ENCODE data around the gene MCM10. TPM values are rescaled to one million over a fixed set of nuclear protein-coding genes. Genes with fewer than 3 reads are reported as not detected.

Gene MCM10
- total and polyA plus RNA-seq, 2 of the 8 experiments (the other 6 are each of a cell fraction or from before 2014, with no cell fraction given), result 9.8 to 60.3 TPM

GRCh38 chr10:13257621-13258140 is 96.3 kb downstream of the MCM10 start:
- Histone ChIP-seq H4K8ac (ENCODE audit: extremely low read depth, insufficient read depth, low read length) (no peak overlapping the region), H3K4me3 (ENCODE audit: extremely low read depth in 1 of 4, insufficient read depth in 2 of 4, low read depth in 3 of 4, low read length in 4 of 4) (no peak overlapping the region), H3K14ac (ENCODE audit: insufficient read length) (no peak overlapping the region), H3K23me2 (ENCODE audit: low read depth, low read length) (no peaks in the 10 kb centered on the region), H2BK5ac (ENCODE audit: low read depth, low read length) (no peak overlapping the region), H3K27me3 (replicated peaks in 1 of 4; ENCODE audit: control insufficient read depth in 3 of 4, extremely low read depth in 1 of 4, insufficient read depth in 3 of 4, low read length in 3 of 4) (no peaks in the 10 kb centered on the region), H4K91ac (replicated peaks; ENCODE audit: insufficient read length, low read length) (no peak overlapping the region), H2AFZ (ENCODE audit: low read length) (no peak overlapping the region), H3K36me3 (ENCODE audit: control insufficient read depth in 2 of 4, insufficient read depth in 4 of 4, low read length in 3 of 4) (no peaks in the 10 kb centered on the region), H3K56ac (replicated peaks; ENCODE audit: insufficient read length, low read depth, low read length) (no peak overlapping the region), H2BK15ac (ENCODE audit: low read length) (no peak overlapping the region), H3K79me2 (ENCODE audit: control insufficient read depth in 1 of 2, insufficient read depth in 2 of 2, low read length in 2 of 2) (no peaks in the 10 kb centered on the region), H3K4me1 (replicated peaks in 1 of 4; ENCODE audit: control insufficient read depth in 3 of 4, insufficient read depth in 4 of 4, low read length in 3 of 4) (no peaks in the 10 kb centered on the region), H3K79me1 (ENCODE audit: low read depth, low read length) (no peaks in the 10 kb centered on the region), H2AK5ac (ENCODE audit: low read depth, low read length) (no peak overlapping the region), H2BK12ac (ENCODE audit: low read depth, low read length) (no peak overlapping the region), H3K27ac (ENCODE audit: low read depth, low read length) (no peak overlapping the region), H4K20me1 (replicated peaks in 1 of 2; ENCODE audit: control insufficient read depth in 1 of 2, insufficient read depth in 2 of 2, low read length in 2 of 2) (no peaks in the 10 kb centered on the region), H2BK120ac (replicated peaks; ENCODE audit: low read depth, low read length) (no peak overlapping the region), H3K9ac (replicated peaks in 1 of 4; ENCODE audit: extremely low read depth in 1 of 4, low read depth in 3 of 4, low read length in 3 of 4) (no peak overlapping the region), H3K4ac (replicated peaks; ENCODE audit: insufficient read length, low read depth, low read length) (no peak overlapping the region), H3K9me3 (ENCODE audit: insufficient read depth in 2 of 2, low read depth in 1 of 2, low read length in 1 of 2) (peaks cover 0 to 5% of the 10 kb centered on the region in 2 experiments; a peak in 1 of 4 replicates), H3K18ac (ENCODE audit: extremely low read depth, low read length) (no peak overlapping the region), H3K4me2 (ENCODE audit: insufficient read depth in 1 of 2, low read depth in 2 of 2, low read length in 2 of 2) (no peak overlapping the region), H2BK20ac (ENCODE audit: low read length) (no peak overlapping the region), H4K5ac (ENCODE audit: insufficient read length, low read depth, low read length) (no peak overlapping the region), H3K23ac (ENCODE audit: insufficient read length) (no peak overlapping the region)
- no peak for TF ChIP-seq SAP30 (IDR thresholded peaks at IDR 0.05; ENCODE audit: insufficient read depth, insufficient replicate concordance, low read length)
- TF ChIP-seq POLR2A (IDR thresholded peaks at IDR 0.05; ENCODE audit: control extremely low read depth in 1 of 2, low read depth in 2 of 2, low read length in 2 of 2), result no peak
- no peak for TF ChIP-seq CHD1 (IDR thresholded peaks at IDR 0.05; ENCODE audit: low read depth, low read length)
- no peak for TF ChIP-seq ATF3 (IDR thresholded peaks at IDR 0.05; ENCODE audit: insufficient read depth, low read depth, low read length)
- no peak for TF ChIP-seq TAF1 (IDR thresholded peaks at IDR 0.05; ENCODE audit: low read depth, low read length)
- TF ChIP-seq SIX5 (IDR thresholded peaks at IDR 0.05; ENCODE audit: low read depth, low read length), result no peak
- no peak for TF ChIP-seq SIRT6 (IDR thresholded peaks at IDR 0.05; ENCODE audit: low read length)
- no peak for TF ChIP-seq GTF2F1 (IDR thresholded peaks at IDR 0.05; ENCODE audit: borderline replicate concordance, low read depth, low read length)
- TF ChIP-seq CBX5 (IDR thresholded peaks at IDR 0.05; ENCODE audit: low read depth, low read length), result no peak
- no peak for TF ChIP-seq TEAD4 (IDR thresholded peaks at IDR 0.05; ENCODE audit: low read depth, low read length)
- no peak for TF ChIP-seq EZH2 (IDR thresholded peaks at IDR 0.05; ENCODE audit: low read depth, low read length, severe bottlenecking)
- no peak for TF ChIP-seq E2F6 (IDR thresholded peaks at IDR 0.05)
- no peak for TF ChIP-seq TAF7 (optimal IDR thresholded peaks at IDR 0.05; ENCODE audit: borderline replicate concordance, low read depth, low read length)
- TF ChIP-seq SP2 (IDR thresholded peaks at IDR 0.05; ENCODE audit: low read length), result no peak
- FAIRE-seq (no peak), DNase-seq (ENCODE audit: low read depth in 1 of 2, low spot score in 2 of 2) (no peak)
- 77% methylated on average over 5 of the region's 5 CpGs; no CpG with 5 or more reads in 1 of the 2 experiments for WGBS, 2 experiments (ENCODE audit: extremely low coverage in 1 of 2, insufficient coverage in 1 of 2, insufficient read length in 1 of 2, insufficient replicate concordance in 2 of 2, low coverage in 1 of 2, low lambda C conversion rate in 2 of 2, missing lambda C conversion rate in 1 of 2)
- POLR2A ChIA-PET (ENCODE audit: partially characterized antibody), result no interaction called here
- CTCF ChIA-PET (ENCODE audit: partially characterized antibody), result interaction anchor here (0.7 kb wide), 1 partner anchor 1099 kb away, joined by 3 read pairs; no protein-coding TSS in a partner anchor

Measured in H1 (cell line).